HG03378 (cell line): Measurements from ENCODE around the gene MAK.
A peak's percentile ranks its signal among the peaks of the same experiment; 100 is the strongest.
"Not testable (repeated sequence)": the region's sequence is repeated elsewhere in the genome, so short reads cannot be mapped to it uniquely, and the experiment has no call there.

Experiments
- ATAC-seq: cut with Tn5 transposase; IDR thresholded peaks from one replicate; pipeline ENCODE4 v1.9.1; 2021; ENCODE audit warnings: mild to moderate bottlenecking, moderate library complexity; ENCODE audit not compliant: unreplicated experiment

The MAK gene

GRCh38 chr6:10791673-10792072 is 46.7 kb downstream of the MAK start:
- ATAC-seq = no peak

- no peak for ATAC-seq
Observed at GRCh38 chr6:10779076-10779475, 59.3 kb downstream of the MAK start.

GRCh38 chr6:10778230-10778629 is 60.1 kb downstream of the MAK start:
- no peak for ATAC-seq

GRCh38 chr6:10771371-10771894 is 66.9 kb downstream of the MAK start:
- ATAC-seq = no peak

- ATAC-seq = no peak
Observed at GRCh38 chr6:10769419-10769818, 68.9 kb downstream of the MAK start.

GRCh38 chr6:10763006-10763405 is 75.3 kb downstream of the MAK start:
- ATAC-seq = no peak

GRCh38 chr6:10759884-10760329 is 78.4 kb downstream of the MAK start:
- no peak for ATAC-seq

- peak; percentile 79 for ATAC-seq
Observed at GRCh38 chr6:10759312-10759839, 79.0 kb downstream of the MAK start.

- no peak for ATAC-seq
Observed at GRCh38 chr6:10756085-10756484, 82.3 kb downstream of the MAK start.

GRCh38 chr6:10751757-10752156 is 86.6 kb downstream of the MAK start:
- ATAC-seq = not testable (repeated sequence)

- not testable (repeated sequence) for ATAC-seq
Observed at GRCh38 chr6:10750568-10750967, 87.8 kb downstream of the MAK start.

GRCh38 chr6:10749734-10750133 is 88.6 kb downstream of the MAK start:
- ATAC-seq = no peak

GRCh38 chr6:10747251-10747972 is 90.9 kb downstream of the MAK start, which contains the start of gene TMEM14B:
Gene TMEM14B, plus strand, starts transcription at chr6:10747805. Its CDS starts 1,441 bp downstream, at chr6:10749246.
- ATAC-seq = peak; percentile 92

GRCh38 chr6:10746915-10747250 is 91.5 kb downstream of the MAK start:
- ATAC-seq = no peak

GRCh38 chr6:10745116-10745515 is 93.2 kb downstream of the MAK start:
- no peak for ATAC-seq

GRCh38 chr6:10743515-10743914 is 94.8 kb downstream of the MAK start:
- no peak for ATAC-seq

- ATAC-seq = no peak
Observed at GRCh38 chr6:10742251-10742650, 96.1 kb downstream of the MAK start.

- ATAC-seq = not testable (repeated sequence)
Observed at GRCh38 chr6:10741643-10742042, 96.7 kb downstream of the MAK start.

- ATAC-seq = no peak
Observed at GRCh38 chr6:10740061-10740460, 98.3 kb downstream of the MAK start.

GRCh38 chr6:10736731-10737130 is 101.6 kb downstream of the MAK start:
- ATAC-seq = no peak

- no peak for ATAC-seq
Observed at GRCh38 chr6:10733863-10734262, 104.5 kb downstream of the MAK start.

- no peak for ATAC-seq
Observed at GRCh38 chr6:10733151-10733715, 105.1 kb downstream of the MAK start.
